HG03196 (cell line): Measurements from ENCODE around the gene TNFRSF8.

Experiments used
- ATAC-seq: cut with Tn5 transposase; IDR thresholded peaks from one replicate; pipeline ENCODE4 v1.9.1; 2021; ENCODE audit not compliant: unreplicated experiment

The TNFRSF8 gene

GRCh38 chr1:12140515-12141162 lies 77.5 kb downstream of the TNFRSF8 start:
- ATAC-seq = no peak

- ATAC-seq = no peak
Observed at GRCh38 chr1:12141163-12141850, 78.2 kb downstream of the TNFRSF8 start.

GRCh38 chr1:12142141-12142823 lies 79.2 kb downstream of the TNFRSF8 start:
- no peak for ATAC-seq

- ATAC-seq = no peak
Observed at GRCh38 chr1:12142891-12143630, 80.0 kb downstream of the TNFRSF8 start.

- ATAC-seq = no peak
Observed at GRCh38 chr1:12143631-12144155, 80.6 kb downstream of the TNFRSF8 start.

- ATAC-seq = no peak
Observed at GRCh38 chr1:12144236-12144635, 81.1 kb downstream of the TNFRSF8 start.

GRCh38 chr1:12144969-12145368 lies 81.9 kb downstream of the TNFRSF8 start:
- no peak for ATAC-seq

- ATAC-seq = no peak
Observed at GRCh38 chr1:12145616-12146342, 82.7 kb downstream of the TNFRSF8 start.

- no peak for ATAC-seq
Observed at GRCh38 chr1:12146343-12147112, 83.4 kb downstream of the TNFRSF8 start.

GRCh38 chr1:12147201-12147701 lies 84.1 kb downstream of the TNFRSF8 start:
- no peak for ATAC-seq

GRCh38 chr1:12148160-12148957 lies 85.3 kb downstream of the TNFRSF8 start:
- no peak for ATAC-seq

GRCh38 chr1:12148958-12149790 lies 86.1 kb downstream of the TNFRSF8 start:
- no peak for ATAC-seq

- ATAC-seq = no peak
Observed at GRCh38 chr1:12149791-12150175, 86.7 kb downstream of the TNFRSF8 start.

GRCh38 chr1:12150456-12151200 lies 87.5 kb downstream of the TNFRSF8 start:
- ATAC-seq = no peak

- ATAC-seq = no peak
Observed at GRCh38 chr1:12151465-12151864, 88.4 kb downstream of the TNFRSF8 start.

GRCh38 chr1:12152113-12152891 lies 89.2 kb downstream of the TNFRSF8 start:
- ATAC-seq = peak; percentile 54
